Epithelial cell of esophagus (primary cell): ENCODE results near the gene RPTOR.

ENCODE experiments used
- DNase-seq: peaks from one replicate; pipeline ENCODE4 v3.0.0; 2010; ENCODE audit warnings: low read depth
- H3K4me3 ChIP-seq: 2 replicates; pipeline ENCODE4 v1.5.1; 2011; ENCODE audit warnings: mild to moderate bottlenecking, low read length, control low read depth
- TF ChIP-seq, protein P1 (sequence below): IDR thresholded peaks from 2 replicates; pipeline ENCODE4 v1.5.1; 2011; ENCODE audit warnings: low read depth, mild to moderate bottlenecking, low read length, control low read depth, inconsistent platforms; ENCODE audit not compliant: insufficient read depth; ENCODE audit errors: missing control alignments

Gene RPTOR

DNA sequence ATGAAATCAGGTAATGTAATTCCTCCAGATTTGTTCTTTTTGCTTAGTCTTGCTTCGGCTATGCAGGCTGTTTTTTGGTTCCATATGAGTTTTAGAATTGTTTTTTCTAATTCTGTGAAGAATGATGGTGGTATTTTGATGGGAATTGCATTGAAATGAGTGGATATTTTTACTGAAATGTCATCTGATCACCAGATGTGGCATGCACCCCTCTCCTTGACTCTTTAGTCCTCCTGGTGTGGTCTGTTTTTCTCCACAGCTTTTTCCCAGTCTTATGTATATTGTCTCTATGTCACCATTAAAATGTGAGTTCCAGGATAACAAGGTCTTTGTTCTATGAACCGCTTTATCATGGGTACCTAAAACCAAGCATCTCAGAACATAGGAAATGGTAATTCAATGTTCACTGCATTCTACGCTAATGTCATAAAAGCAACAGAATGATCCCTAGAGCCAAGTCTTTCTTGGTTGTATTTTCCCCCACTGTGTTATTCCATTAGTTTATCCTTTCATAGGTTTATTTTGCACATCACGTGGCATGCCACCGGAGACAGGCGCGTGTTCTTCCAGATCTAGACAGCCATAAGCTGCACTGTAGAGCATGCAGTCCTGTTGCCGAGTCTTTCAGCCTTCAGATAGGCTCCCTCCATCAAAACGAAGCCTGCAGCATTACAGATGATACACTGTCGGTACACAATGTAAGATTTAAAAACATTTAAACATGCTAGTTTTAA, 172.5 kb downstream of the RPTOR start:
- TF ChIP-seq, protein P1, sequence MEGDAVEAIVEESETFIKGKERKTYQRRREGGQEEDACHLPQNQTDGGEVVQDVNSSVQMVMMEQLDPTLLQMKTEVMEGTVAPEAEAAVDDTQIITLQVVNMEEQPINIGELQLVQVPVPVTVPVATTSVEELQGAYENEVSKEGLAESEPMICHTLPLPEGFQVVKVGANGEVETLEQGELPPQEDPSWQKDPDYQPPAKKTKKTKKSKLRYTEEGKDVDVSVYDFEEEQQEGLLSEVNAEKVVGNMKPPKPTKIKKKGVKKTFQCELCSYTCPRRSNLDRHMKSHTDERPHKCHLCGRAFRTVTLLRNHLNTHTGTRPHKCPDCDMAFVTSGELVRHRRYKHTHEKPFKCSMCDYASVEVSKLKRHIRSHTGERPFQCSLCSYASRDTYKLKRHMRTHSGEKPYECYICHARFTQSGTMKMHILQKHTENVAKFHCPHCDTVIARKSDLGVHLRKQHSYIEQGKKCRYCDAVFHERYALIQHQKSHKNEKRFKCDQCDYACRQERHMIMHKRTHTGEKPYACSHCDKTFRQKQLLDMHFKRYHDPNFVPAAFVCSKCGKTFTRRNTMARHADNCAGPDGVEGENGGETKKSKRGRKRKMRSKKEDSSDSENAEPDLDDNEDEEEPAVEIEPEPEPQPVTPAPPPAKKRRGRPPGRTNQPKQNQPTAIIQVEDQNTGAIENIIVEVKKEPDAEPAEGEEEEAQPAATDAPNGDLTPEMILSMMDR: no peak
- H3K4me3 ChIP-seq: no peak overlapping the region
- no peak for DNase-seq

DNA sequence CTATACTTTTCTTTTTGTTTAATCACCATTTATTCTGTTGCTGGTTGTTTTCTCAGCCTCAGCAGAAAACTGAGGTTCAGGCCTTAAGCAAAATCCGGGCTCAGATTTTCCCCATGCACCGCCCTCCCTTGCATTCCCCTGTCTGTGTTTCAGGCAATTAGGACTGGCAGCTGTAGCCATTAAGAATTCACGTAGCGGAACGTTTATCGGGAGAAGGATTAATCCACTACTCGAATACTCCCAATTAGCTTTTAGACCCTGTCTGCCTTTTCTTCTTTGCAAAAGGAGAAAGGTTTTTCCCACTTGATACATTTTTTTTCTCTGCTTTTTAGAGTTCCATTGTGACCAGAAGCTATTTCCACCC, 173.1 kb downstream of the RPTOR start:
- no peak overlapping the region for H3K4me3 ChIP-seq
- TF ChIP-seq, protein P1: no peak
- no peak for DNase-seq

DNA sequence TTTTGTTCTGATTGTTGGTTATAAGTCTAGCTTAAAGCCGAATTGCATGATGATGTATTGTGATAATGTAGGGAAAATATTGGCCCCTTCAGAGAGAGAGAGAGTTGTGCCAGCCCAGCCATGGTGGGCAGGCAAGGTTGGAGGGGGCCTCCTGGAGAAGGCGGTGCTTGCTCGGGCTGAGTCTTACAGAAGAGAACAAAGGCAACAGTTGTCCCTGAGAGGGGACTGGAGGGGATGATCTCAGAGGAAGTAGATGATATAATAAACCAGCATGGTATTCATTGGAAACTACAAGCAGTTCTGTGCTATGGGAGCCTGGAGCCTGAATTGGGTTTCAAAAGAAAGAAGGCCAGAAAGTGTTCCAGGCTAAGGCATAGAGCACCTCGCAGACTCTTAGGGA, 173.8 kb downstream of the RPTOR start:
- no peak overlapping the region for H3K4me3 ChIP-seq
- TF ChIP-seq, protein P1: no peak
- no peak for DNase-seq

DNA sequence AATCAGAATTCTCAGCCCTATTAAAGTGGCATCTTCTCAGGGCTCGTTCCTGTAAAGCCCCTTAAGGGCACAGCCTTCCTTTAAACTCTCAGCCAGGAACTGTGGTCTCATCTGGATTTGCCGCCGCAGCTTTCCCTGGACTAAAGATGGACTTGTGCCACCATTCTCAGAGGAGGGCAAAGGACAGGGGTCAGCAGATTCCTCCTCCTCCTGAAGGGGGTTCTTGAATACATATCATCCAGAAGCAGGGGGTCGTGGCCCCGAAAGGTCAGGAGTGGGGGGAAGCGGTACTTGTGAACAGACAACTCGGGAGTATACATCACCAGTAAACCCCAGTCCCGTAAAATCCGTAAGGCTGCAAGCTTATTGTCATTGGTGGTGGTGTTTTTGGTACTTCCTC, 174.8 kb downstream of the RPTOR start:
- TF ChIP-seq, protein P1: no peak
- DNase-seq: no peak
- H3K4me3 ChIP-seq: no peak overlapping the region

DNA sequence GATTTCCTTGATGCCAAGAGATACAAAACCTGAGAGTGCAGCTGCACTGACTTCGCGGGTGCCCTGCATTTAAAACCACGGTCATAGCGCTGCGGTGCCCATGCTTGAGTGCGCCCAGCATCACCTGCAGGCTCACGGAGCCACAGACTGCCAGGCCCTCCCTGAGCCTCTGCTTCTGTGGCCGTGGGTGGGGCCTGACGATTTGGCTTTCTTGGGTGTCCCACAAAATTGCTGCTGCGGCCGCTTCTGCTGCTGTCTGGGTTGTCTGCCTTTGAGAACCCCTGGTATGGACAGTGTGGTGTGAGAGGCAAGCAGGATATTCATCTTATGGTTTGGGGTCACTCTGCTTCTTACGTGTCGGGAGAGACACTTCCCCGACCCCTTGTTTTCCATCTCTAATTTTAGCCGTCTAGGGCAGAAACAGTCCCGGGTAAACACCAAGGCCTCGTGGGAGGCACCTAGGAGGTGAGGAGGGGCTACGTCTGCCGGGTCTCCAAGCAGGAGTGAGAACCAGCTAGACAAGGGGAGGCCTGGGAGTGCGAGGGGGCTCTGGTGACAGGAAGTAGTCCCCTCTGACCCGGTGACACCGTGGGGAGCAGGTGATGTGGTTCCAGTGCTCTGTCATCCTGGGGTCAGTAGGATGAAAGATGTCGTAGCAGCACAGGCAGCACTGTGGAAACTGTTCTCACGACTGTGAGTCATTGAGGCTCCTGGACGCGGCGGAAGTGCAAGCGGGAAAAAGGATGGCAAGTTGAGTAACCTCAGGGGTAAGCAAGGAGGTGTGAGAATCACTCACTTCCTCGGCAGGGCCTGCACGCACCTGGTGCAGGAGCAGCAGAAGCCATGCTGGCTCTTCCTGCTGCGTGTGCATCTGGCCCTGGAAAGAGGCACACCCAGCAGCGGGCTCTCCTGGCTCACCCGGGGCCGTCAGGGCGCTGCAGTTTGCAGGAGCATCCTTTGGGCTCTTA, 176.3 kb downstream of the RPTOR start:
- TF ChIP-seq, protein P1: no peak
- peak; percentile 97 for DNase-seq
- no peak overlapping the region for H3K4me3 ChIP-seq

DNA sequence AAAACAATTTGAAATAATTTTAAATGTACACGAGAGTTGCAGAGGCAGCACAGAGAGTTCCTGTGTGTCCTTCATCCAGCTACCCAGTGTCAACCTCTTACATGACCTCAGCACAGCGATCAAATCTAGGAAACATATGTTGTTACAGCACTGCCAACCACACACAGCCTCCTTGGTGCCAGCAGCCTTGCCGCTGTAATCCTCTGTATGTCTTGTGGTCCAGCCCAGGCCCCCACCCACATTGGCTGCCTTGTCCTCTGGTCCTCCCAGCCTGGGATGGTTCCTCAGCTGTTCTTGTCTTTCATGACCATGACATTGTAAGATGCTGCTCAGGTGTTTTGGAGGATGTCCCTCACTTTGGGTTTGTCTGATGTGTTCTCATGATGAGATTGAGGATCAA, 178.0 kb downstream of the RPTOR start:
- no peak for DNase-seq
- H3K4me3 ChIP-seq: no peak overlapping the region
- TF ChIP-seq, protein P1: no peak

DNA sequence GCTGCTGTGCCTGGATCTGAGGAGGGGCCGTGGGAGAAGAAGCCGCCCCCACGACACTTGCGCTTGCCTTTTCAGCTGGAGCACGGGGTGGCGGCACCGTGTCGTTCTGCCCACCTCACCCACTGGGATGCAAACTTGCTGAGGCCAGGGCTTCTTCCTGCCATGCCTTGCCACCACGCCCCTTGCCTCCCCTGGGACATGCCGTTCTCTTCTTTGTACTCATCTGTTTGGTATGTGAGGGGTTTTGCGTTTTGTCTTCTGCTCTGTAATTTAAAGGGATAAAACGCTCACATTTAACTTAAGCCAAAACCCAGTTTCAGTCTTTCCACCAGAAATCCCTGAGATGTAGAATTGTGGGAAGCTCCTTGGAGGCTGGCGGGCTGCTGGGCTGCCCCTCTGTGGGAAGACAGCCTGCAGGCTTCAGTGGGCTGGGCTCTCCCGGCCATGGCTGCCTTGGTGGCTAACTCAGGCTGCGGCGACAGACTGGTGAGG, 180.2 kb downstream of the RPTOR start:
- TF ChIP-seq, protein P1: no peak
- no peak overlapping the region for H3K4me3 ChIP-seq
- DNase-seq: peak; percentile 58
